Thyroid gland (tissue), 4 donors: ENCODE results near the gene SLC19A2. TPM values are rescaled to one million over a fixed set of nuclear protein-coding genes. Genes with fewer than 3 reads are reported as not detected.

ENCODE experiments used
- DNase-seq, 2 donors: peaks; one replicate each; pipeline ENCODE4 v3.0.0-alpha.2; 2019
- H3K27ac ChIP-seq, 3 donors: fragments of 200-600 bp; sonication (generic); 1 replicate in 2 of 3; 2 replicates in 1 of 3; pipeline ENCODE4 v1.5.1; 2016 to 2019; ENCODE audit warnings: mild to moderate bottlenecking in 1 of 3, moderate library complexity in 1 of 3
- H3K27me3 ChIP-seq: fragments of 200-600 bp; sonication (generic); one replicate; pipeline ENCODE4 v1.5.1; 2019
- H3K36me3 ChIP-seq, 2 donors: fragments of 200-600 bp; sonication (generic); one replicate each; pipeline ENCODE4 v1.5.1; 2016 to 2019
- H3K4me1 ChIP-seq, 2 donors: fragments of 200-600 bp; sonication (generic); one replicate each; pipeline ENCODE4 v1.5.1; 2017 to 2019
- H3K4me3 ChIP-seq, 3 donors: fragments of 200-600 bp; sonication (generic); replicated peaks in 1 of 3; 1 replicate in 2 of 3; 2 replicates in 1 of 3; pipeline ENCODE4 v1.5.1; 2016; ENCODE audit warnings: mild to moderate bottlenecking in 1 of 3
- H3K9me3 ChIP-seq: fragments of 200-600 bp; sonication (generic); one replicate; pipeline ENCODE4 v1.5.1; 2017
- CTCF ChIP-seq, 6 experiments: fragments of 200-600 bp in 3 of 6; fragments of 450-650 bp in 3 of 6; sonication (generic) in 3 of 6; IDR thresholded peaks; one replicate each; pipeline ENCODE4 v1.5.1; 2016 to 2019; ENCODE audit warnings: antibody characterized with exemption in 6 of 6, mild to moderate bottlenecking in 2 of 6, inconsistent platforms in 1 of 6, moderate library complexity in 1 of 6
- POLR2A ChIP-seq, 2 donors: fragments of 450-650 bp; IDR thresholded peaks; one replicate each; pipeline ENCODE4 v1.6.1; 2017; ENCODE audit warnings: antibody characterized with exemption in 2 of 2, mild to moderate bottlenecking in 2 of 2, moderate library complexity in 1 of 2
- WGBS, 2 donors: methylation state at CpG; one replicate each; pipeline ENCODE4 v1.1.5; 2017; 5-methylcytosine and 5-hydroxymethylcytosine counted together
- intact Hi-C: fragments of 100-400 bp; cut with DNase I; formaldehyde crosslinking; loops from one replicate; pipeline ENCODE4 v1.15.1; 2023
- total RNA-seq, 4 donors: library from RNA; depleted of rRNA; stranded (reverse); fragments of >200 nt; gene quantifications; one replicate each; pipeline ENCODE4 v1.2.3, GENCODE V29; 2016

Gene SLC19A2
- total RNA-seq, 4 donors from 2014 or later = 19.0 to 41.0 (median 27.8) TPM

- 94 to 96% methylated on average over 3 of the region's 3 CpGs for WGBS, 2 donors
- Histone ChIP-seq H3K27ac (no peak overlapping the region), H3K36me3 (peaks cover 6 to 12% of the 10 kb centered on the region in 2 donors), H3K4me3 (no peak overlapping the region), H3K27me3 (no peaks in the 10 kb centered on the region), H3K9me3 (no peaks in the 10 kb centered on the region), H3K4me1 (peaks cover 0 to 5% of the 10 kb centered on the region in 2 donors)
- intact Hi-C loops = no loop called here
- no peak for TF ChIP-seq POLR2A (IDR thresholded peaks at IDR 0.05)
- TF ChIP-seq CTCF (IDR thresholded peaks at IDR 0.05) = no peak
- DNase-seq = no peak
Observed at GRCh38 chr1:169472738-169473137, 13.0 kb downstream of the SLC19A2 start.

GRCh38 chr1:169468982-169469381 lies 16.8 kb downstream of the SLC19A2 start:
- peaks cover 0 to 10% of the 10 kb centered on the region in 2 donors for H3K36me3 ChIP-seq
- H3K9me3 ChIP-seq = no peaks in the 10 kb centered on the region
- peaks cover 0 to 5% of the 10 kb centered on the region in 2 donors for H3K4me1 ChIP-seq
- intact Hi-C loops = loop anchor here (5.0 kb wide), 1 partner anchor 73 kb away; no protein-coding TSS in a partner anchor
- H3K27me3 ChIP-seq = no peaks in the 10 kb centered on the region
- no peak overlapping the region for H3K4me3 ChIP-seq
- no peak for TF ChIP-seq POLR2A (IDR thresholded peaks at IDR 0.05)
- no peak for TF ChIP-seq CTCF (IDR thresholded peaks at IDR 0.05)
- no peak overlapping the region for H3K27ac ChIP-seq
- no peak for DNase-seq

GRCh38 chr1:169466259-169467230 lies 19.2 kb downstream of the SLC19A2 start:
- WGBS, 2 donors = 85 to 86% methylated on average over 8 of the region's 8 CpGs
- Histone ChIP-seq H3K4me1 (no peaks in the 10 kb centered on the region), H3K9me3 (no peaks in the 10 kb centered on the region), H3K27me3 (no peaks in the 10 kb centered on the region), H3K27ac (no peak overlapping the region), H3K4me3 (no peak overlapping the region), H3K36me3 (peaks cover 0 to 10% of the 10 kb centered on the region in 2 donors)
- intact Hi-C loops = loop anchor here (5.0 kb wide), 1 partner anchor 76 kb away; no protein-coding TSS in a partner anchor
- peak; percentile 40 to 41 for DNase-seq
- no peak for TF ChIP-seq POLR2A (IDR thresholded peaks at IDR 0.05)
- peak in 4 of 6 experiments; percentile 33 to 56 (median 47) for TF ChIP-seq CTCF (IDR thresholded peaks at IDR 0.05)

GRCh38 chr1:169465281-169465680 lies 20.5 kb downstream of the SLC19A2 start:
- Histone ChIP-seq H3K27ac (no peak overlapping the region), H3K36me3 (peaks cover 0 to 10% of the 10 kb centered on the region in 2 donors), H3K27me3 (no peaks in the 10 kb centered on the region), H3K9me3 (no peaks in the 10 kb centered on the region), H3K4me1 (peaks cover 0 to 2% of the 10 kb centered on the region in 2 donors), H3K4me3 (no peak overlapping the region)
- intact Hi-C loops = loop anchor here (5.0 kb wide), 1 partner anchor 77 kb away; no protein-coding TSS in a partner anchor
- no peak for DNase-seq
- TF ChIP-seq CTCF (IDR thresholded peaks at IDR 0.05) = no peak

GRCh38 chr1:169462385-169462784 lies 23.4 kb downstream of the SLC19A2 start:
- H3K9me3 ChIP-seq = no peaks in the 10 kb centered on the region
- peaks cover 0 to 7% of the 10 kb centered on the region in 2 donors for H3K36me3 ChIP-seq
- H3K27me3 ChIP-seq = no peaks in the 10 kb centered on the region
- WGBS, 2 donors = 96 to 97% methylated on average over 5 of the region's 5 CpGs
- no peak for DNase-seq
- no peak for TF ChIP-seq POLR2A (IDR thresholded peaks at IDR 0.05)
- no peak for TF ChIP-seq CTCF (IDR thresholded peaks at IDR 0.05)
- no peak overlapping the region for H3K27ac ChIP-seq
- peaks cover 0 to 4% of the 10 kb centered on the region in 2 donors for H3K4me1 ChIP-seq
- intact Hi-C loops = no loop called here
- no peak overlapping the region for H3K4me3 ChIP-seq
